IMR-90 (cell line): ENCODE data around the gene ERCC3. TPM values are rescaled to one million over a fixed set of nuclear protein-coding genes. Genes with fewer than 3 reads are reported as not detected.

Source experiments
- ATAC-seq: fragments of 200-7000 bp; cut with Tn5 transposase; 2 replicates; pipeline ENCODE4 v1.9.1; 2020; ENCODE audit warnings: low read depth, mild to moderate bottlenecking, moderate library complexity
- BruUV-seq: library from RNA; stranded (reverse); fragments of 400-500 nt; replicated peaks from 2 replicates; lab custom pipeline; 2021; lab: Mats Ljungman, UMichigan
- CTCF ChIA-PET: fragments of 300-600 bp; formaldehyde crosslinking; extraction: SDS; loops from one replicate; lab custom pipeline; 2021; ENCODE audit warnings: antibody characterized with exemption; lab: Yijun Ruan, JAX
- POLR2A ChIA-PET: fragments of 300-600 bp; sonication (Branson Sonifier 250); formaldehyde crosslinking; loops from one replicate; lab custom pipeline; 2022; ENCODE audit warnings: antibody characterized with exemption; ENCODE audit not compliant: unreplicated experiment; lab: Charles Lee
- DNase-seq: peaks from one replicate; pipeline ENCODE4 v3.0.0; 2013
- H2AFZ ChIP-seq: replicated peaks from 2 replicates; pipeline ENCODE3; 2013; ENCODE audit warnings: low read length, mild to moderate bottlenecking; ENCODE audit not compliant: poor library complexity
- H2AK5ac ChIP-seq: 2 replicates; pipeline ENCODE4 v1.6.1; 2013; ENCODE audit warnings: low read depth, low read length, inconsistent platforms
- H2AK9ac ChIP-seq: replicated peaks from 2 replicates; pipeline ENCODE3; 2013; ENCODE audit warnings: mild to moderate bottlenecking, low read depth, low read length, moderate library complexity; ENCODE audit not compliant: poor library complexity
- H2BK120ac ChIP-seq: 2 replicates; pipeline ENCODE4 v1.6.1; 2013; ENCODE audit warnings: low read depth, low read length, inconsistent platforms
- H2BK15ac ChIP-seq: 3 replicates; pipeline ENCODE4 v1.6.1; 2013; ENCODE audit warnings: low read depth, low read length, inconsistent platforms
- H2BK20ac ChIP-seq: 2 replicates; pipeline ENCODE4 v1.6.1; 2013; ENCODE audit warnings: low read depth, mild to moderate bottlenecking, inconsistent platforms, low read length, moderate library complexity
- H2BK5ac ChIP-seq: 2 replicates; pipeline ENCODE4 v1.6.1; 2013; ENCODE audit warnings: mild to moderate bottlenecking, low read depth, low read length, inconsistent platforms; ENCODE audit not compliant: poor library complexity, severe bottlenecking
- H3K14ac ChIP-seq: replicated peaks from 2 replicates; pipeline ENCODE4 v1.6.1; 2013; ENCODE audit warnings: low read depth, low read length, inconsistent platforms
- H3K18ac ChIP-seq: 2 replicates; pipeline ENCODE4 v1.6.1; 2013; ENCODE audit warnings: low read depth, low read length, control low read depth
- H3K23ac ChIP-seq: 2 replicates; pipeline ENCODE4 v1.6.1; 2013; ENCODE audit warnings: low read depth, low read length, inconsistent platforms
- H3K27ac ChIP-seq: 2 replicates; pipeline ENCODE4 v1.5.1; 2013; ENCODE audit warnings: mild to moderate bottlenecking, control low read depth, low read length; ENCODE audit not compliant: insufficient read depth
- H3K27me3 ChIP-seq: 2 replicates; pipeline ENCODE4 v1.6.1; 2013; ENCODE audit warnings: low read length; ENCODE audit not compliant: control insufficient read depth, insufficient read depth
- H3K36me3 ChIP-seq: 2 replicates; pipeline ENCODE4 v1.6.1; 2013; ENCODE audit warnings: low read length, mixed read lengths; ENCODE audit not compliant: control insufficient read depth, insufficient read depth
- H3K4ac ChIP-seq: 2 replicates; pipeline ENCODE4 v1.6.1; 2013; ENCODE audit warnings: low read depth, low read length, inconsistent platforms
- H3K4me1 ChIP-seq: 2 replicates; pipeline ENCODE4 v1.6.1; 2013; ENCODE audit warnings: low read length, mixed read lengths; ENCODE audit not compliant: control insufficient read depth, insufficient read depth
- H3K4me2 ChIP-seq: 2 replicates; pipeline ENCODE4 v1.6.1; 2013; ENCODE audit warnings: low read depth, mild to moderate bottlenecking, control low read depth, low read length, moderate library complexity
- H3K4me3 ChIP-seq: 2 replicates; pipeline ENCODE4 v1.5.1; 2013; ENCODE audit warnings: low read depth, mild to moderate bottlenecking, control low read depth, low read length, moderate library complexity; ENCODE audit not compliant: insufficient read depth
- H3K56ac ChIP-seq: 2 replicates; pipeline ENCODE4 v1.6.1; 2013; ENCODE audit warnings: low read length, inconsistent platforms; ENCODE audit not compliant: insufficient read depth; ENCODE audit errors: extremely low read depth
- H3K79me1 ChIP-seq, 2 experiments: 2 replicates each; pipeline ENCODE4 v1.6.1; 2013; ENCODE audit warnings: low read length in 2 of 2, inconsistent platforms in 1 of 2, low read depth in 1 of 2
- H3K9ac ChIP-seq: 2 replicates; pipeline ENCODE4 v1.6.1; 2013; ENCODE audit warnings: low read depth, low read length, control low read depth
- H3K9me1 ChIP-seq: 2 replicates; pipeline ENCODE4 v1.6.1; 2013; ENCODE audit warnings: low read length, inconsistent platforms; ENCODE audit not compliant: insufficient read depth
- H3K9me3 ChIP-seq: 2 replicates; pipeline ENCODE4 v1.6.1; 2013; ENCODE audit warnings: low read length; ENCODE audit not compliant: control insufficient read depth, insufficient read depth
- H4K20me1 ChIP-seq: 2 replicates; pipeline ENCODE4 v1.6.1; 2013; ENCODE audit warnings: low read length, inconsistent platforms; ENCODE audit not compliant: insufficient read depth
- H4K5ac ChIP-seq: 2 replicates; pipeline ENCODE4 v1.6.1; 2013; ENCODE audit warnings: mild to moderate bottlenecking, low read depth, low read length, control low read depth
- H4K8ac ChIP-seq, 2 experiments: 2 replicates each; pipeline ENCODE4 v1.6.1; 2013; ENCODE audit warnings: low read depth in 2 of 2, low read length in 2 of 2, control low read depth in 1 of 2, inconsistent platforms in 1 of 2
- H4K91ac ChIP-seq: 2 replicates; pipeline ENCODE4 v1.6.1; 2013; ENCODE audit warnings: low read depth, low read length, inconsistent platforms; ENCODE audit not compliant: insufficient read depth
- NFE2L2 ChIP-seq: fragments of 150-350 bp; IDR thresholded peaks from 2 replicates; pipeline ENCODE4 v1.6.1; 2016; ENCODE audit warnings: low read depth, mild to moderate bottlenecking, low read length
- WGBS, 2 experiments: methylation state at CpG; one replicate each; pipeline versions ENCODE4 v1.1.5 to v1.1.7; 2013; ENCODE audit warnings: missing lambda C conversion rate in 2 of 2; ENCODE audit not compliant: insufficient read length in 1 of 2; ENCODE audit errors: extremely low coverage in 2 of 2; 5-methylcytosine and 5-hydroxymethylcytosine counted together
- dilution Hi-C: fragments of 300-500 bp; cut with HindIII; formaldehyde crosslinking; loops from one replicate; pipeline ENCODE4 v1.14.3; 2018; ENCODE audit warnings: low sequenced_read_pairs; ENCODE audit not compliant: unreplicated experiment
- in situ Hi-C: fragments of 300-500 bp; cut with MboI; formaldehyde crosslinking; loops from 3 replicates; pipeline ENCODE4 v1.14.3; 2019; ENCODE audit warnings: low sequenced_read_pairs, inconsistent platforms, mixed read lengths
- intact Hi-C: fragments of 100-400 bp; cut with micrococcal nuclease; formaldehyde crosslinking; loops from 2 replicates; pipeline ENCODE4 v1.10.0; 2022
- polyA plus RNA-seq, 3 experiments: library from polyadenylated mRNA; depleted of rRNA; stranded (reverse); fragments of >200 nt; gene quantifications; 2 replicates each; pipeline ENCODE4 v1.2.3, GENCODE V29; 2012; ENCODE audit warnings: low replicate concordance in 1 of 3
- total RNA-seq: library from RNA; depleted of rRNA; stranded (reverse); fragments of >200 nt; gene quantifications from 2 replicates; pipeline ENCODE4 v1.2.3, GENCODE V29; 2012
- TF ChIP-seq, protein P1 (sequence below): conservative IDR thresholded peaks from 2 replicates; pipeline ENCODE4 v1.5.1; 2012; ENCODE audit warnings: mild to moderate bottlenecking, low read depth, low read length, improper control_type of control experiment

Gene ERCC3
- total and polyA plus RNA-seq, 2 of the 4 experiments (the other 2 are of a cell fraction): 43.2 to 52.0 TPM

DNA sequence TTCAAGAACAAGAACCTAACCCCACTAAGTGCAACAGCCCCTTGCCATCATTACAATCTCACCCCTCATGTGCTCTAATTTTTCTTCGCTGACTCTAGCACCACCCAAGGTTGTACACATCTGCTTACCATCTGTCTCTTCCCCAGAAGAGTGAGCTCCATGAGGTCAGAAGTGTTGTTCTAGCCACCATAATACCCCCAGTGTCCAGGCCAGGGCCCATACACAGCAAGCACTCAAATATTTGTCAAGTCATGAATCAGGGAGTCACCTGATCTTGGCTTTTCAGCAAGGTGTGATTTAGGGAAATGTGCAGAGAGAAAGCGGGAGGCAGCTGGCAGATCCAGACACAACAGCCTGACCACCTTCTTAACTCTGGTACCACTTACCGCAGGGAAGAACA lies 5.7 kb downstream of the ERCC3 start:
- H3K27me3 ChIP-seq: no peaks in the 10 kb centered on the region
- in situ Hi-C loops (loop anchor here (25.0 kb wide), 1 partner anchor 699 kb away; no protein-coding TSS in a partner anchor), intact Hi-C loops (no loop called here), dilution Hi-C loops (no loop called here)
- no CpG with 5 or more reads among the region's 3 CpGs for WGBS, 2 experiments
- H3K4me1 ChIP-seq: peaks cover 5% of the 10 kb centered on the region; the same call in 1 of the 2 replicates
- H3K4me2 ChIP-seq: no peak overlapping the region
- H2AK9ac ChIP-seq: no peak overlapping the region
- ATAC-seq (no peak), DNase-seq (no peak)
- no peak overlapping the region for H2AFZ ChIP-seq
- no peak overlapping the region for H3K56ac ChIP-seq
- ChIA-PET CTCF (no interaction called here), POLR2A (no interaction called here)
- 0 out of 2 replicates have a peak, but pooled peaks cover 4% of the 10 kb centered on the region for H4K20me1 ChIP-seq
- no peak overlapping the region for H4K91ac ChIP-seq
- no peak overlapping the region for H4K5ac ChIP-seq
- no peak overlapping the region for H2AK5ac ChIP-seq
- no peak overlapping the region for H2BK15ac ChIP-seq
- no peak overlapping the region for H3K18ac ChIP-seq
- no peak overlapping the region for H3K23ac ChIP-seq
- peaks cover 72% of the 10 kb centered on the region for H3K36me3 ChIP-seq
- H3K27ac ChIP-seq: no peak overlapping the region
- peaks cover 6% of the 10 kb centered on the region; the same call in 1 of the 2 replicates for H3K9me1 ChIP-seq
- H4K8ac ChIP-seq: no peak overlapping the region
- H3K79me1 ChIP-seq: peaks cover 37 to 51% of the 10 kb centered on the region in 2 experiments
- H3K9me3 ChIP-seq: no peaks in the 10 kb centered on the region
- H3K4me3 ChIP-seq: no peak overlapping the region
- H2BK20ac ChIP-seq: no peak overlapping the region
- TF ChIP-seq NFE2L2: 0 out of 2 replicates have a peak, but pooled peaks have one; percentile 7
- TF ChIP-seq, protein P1, sequence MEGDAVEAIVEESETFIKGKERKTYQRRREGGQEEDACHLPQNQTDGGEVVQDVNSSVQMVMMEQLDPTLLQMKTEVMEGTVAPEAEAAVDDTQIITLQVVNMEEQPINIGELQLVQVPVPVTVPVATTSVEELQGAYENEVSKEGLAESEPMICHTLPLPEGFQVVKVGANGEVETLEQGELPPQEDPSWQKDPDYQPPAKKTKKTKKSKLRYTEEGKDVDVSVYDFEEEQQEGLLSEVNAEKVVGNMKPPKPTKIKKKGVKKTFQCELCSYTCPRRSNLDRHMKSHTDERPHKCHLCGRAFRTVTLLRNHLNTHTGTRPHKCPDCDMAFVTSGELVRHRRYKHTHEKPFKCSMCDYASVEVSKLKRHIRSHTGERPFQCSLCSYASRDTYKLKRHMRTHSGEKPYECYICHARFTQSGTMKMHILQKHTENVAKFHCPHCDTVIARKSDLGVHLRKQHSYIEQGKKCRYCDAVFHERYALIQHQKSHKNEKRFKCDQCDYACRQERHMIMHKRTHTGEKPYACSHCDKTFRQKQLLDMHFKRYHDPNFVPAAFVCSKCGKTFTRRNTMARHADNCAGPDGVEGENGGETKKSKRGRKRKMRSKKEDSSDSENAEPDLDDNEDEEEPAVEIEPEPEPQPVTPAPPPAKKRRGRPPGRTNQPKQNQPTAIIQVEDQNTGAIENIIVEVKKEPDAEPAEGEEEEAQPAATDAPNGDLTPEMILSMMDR: no peak
- no peak overlapping the region for H3K14ac ChIP-seq
- H3K4ac ChIP-seq: no peak overlapping the region
- no TSS peak for BruUV-seq
- H2BK5ac ChIP-seq: no peak overlapping the region
- no peak overlapping the region for H3K9ac ChIP-seq
- no peak overlapping the region for H2BK120ac ChIP-seq
